Measurements from ENCODE around the gene RSRC1.
"Not testable (repeated sequence)": the region's sequence is repeated elsewhere in the genome, so short reads cannot be mapped to it uniquely, and the experiment has no call there.

RSRC1 gene

GRCh38 chr3:158101335-158102241, 8.3 kb upstream of the RSRC1 start:
- no peak for DNase-seq (ENCODE audit: low read depth)

DNA sequence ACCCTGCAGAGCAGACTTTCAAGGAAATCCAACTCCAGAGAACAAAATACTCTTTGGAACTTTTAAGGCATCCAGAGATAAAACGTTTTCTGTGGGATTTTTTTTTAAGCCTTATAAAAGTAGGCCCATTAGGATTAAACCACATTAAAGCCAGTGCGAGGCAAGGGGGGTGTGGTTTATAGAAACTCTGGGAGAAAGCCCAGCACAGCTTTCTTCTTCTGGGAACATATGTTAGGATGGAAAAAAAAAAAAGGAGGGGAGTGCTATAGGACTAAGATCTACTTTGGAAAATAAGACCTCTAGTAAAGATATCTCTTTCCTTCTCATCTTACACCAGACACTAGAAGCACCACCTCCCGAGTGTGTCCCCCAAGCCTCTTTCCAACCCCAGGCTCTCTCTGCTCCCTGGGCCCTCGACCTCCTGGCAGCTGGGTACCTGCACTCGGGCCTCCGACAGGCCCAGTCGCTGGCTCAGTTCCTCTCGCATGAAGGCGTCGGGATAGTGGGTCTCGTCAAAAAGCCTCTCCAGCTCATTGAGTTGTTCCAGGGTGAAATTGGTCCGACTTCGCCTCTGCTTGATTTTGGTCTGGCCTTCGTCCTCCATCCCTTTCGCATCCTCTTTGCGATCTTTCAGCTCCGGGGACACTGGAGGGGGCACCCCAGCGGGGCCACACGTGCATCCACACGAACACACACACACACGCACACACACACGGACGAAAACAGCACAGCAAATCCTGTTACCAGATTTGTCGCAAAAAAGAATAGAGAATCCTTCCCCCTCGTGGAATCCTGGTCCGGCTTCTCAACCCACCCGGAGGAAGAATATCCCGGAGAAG, 7.4 kb upstream of the RSRC1 start:
- DNase-seq (ENCODE audit: low read depth): no peak

DNA sequence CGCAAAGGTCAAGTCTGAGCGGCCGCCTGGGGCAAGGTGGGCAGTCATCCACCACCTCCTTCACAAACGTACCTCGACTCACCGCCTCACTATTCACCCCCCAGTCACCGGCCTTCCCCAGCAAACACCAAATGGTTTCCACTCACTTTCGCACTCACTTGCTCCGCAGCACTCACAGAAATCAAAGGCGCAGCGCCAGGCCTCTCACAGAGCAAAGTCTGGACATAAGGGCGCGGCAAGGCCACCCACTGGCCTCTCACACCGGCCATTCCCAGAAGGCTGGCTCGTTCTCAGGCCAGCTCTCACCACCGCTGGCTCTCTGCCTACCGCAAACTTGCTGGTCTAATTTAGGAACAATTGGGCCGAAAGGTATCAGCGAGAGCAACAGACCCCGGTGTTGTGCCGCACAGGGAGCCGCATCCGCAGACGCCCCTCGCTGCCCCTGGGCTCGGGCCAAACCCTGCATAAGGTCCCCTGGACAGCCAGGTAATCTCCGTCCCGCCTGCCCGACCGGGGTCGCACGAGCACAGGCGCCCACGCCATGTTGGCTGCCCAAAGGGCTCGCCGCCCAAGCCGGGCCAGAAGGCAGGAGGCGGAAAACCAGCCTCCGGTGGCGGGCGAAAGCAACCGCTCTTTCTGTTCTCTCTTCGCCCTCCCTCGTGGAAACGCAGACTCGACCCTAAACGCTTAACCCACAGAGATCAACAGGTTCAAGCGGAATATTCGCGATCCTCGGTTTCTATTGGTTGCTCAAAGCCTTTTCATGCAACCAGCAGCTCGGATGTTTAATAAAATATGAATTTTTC, 6.6 kb upstream of the RSRC1 start:
- no peak for DNase-seq (ENCODE audit: low read depth)

GRCh38 chr3:158103887-158104327, 6.0 kb upstream of the RSRC1 start:
- DNase-seq (ENCODE audit: low read depth): no peak

GRCh38 chr3:158104431-158104921, 5.4 kb upstream of the RSRC1 start:
- no peak for DNase-seq (ENCODE audit: low read depth)

DNA sequence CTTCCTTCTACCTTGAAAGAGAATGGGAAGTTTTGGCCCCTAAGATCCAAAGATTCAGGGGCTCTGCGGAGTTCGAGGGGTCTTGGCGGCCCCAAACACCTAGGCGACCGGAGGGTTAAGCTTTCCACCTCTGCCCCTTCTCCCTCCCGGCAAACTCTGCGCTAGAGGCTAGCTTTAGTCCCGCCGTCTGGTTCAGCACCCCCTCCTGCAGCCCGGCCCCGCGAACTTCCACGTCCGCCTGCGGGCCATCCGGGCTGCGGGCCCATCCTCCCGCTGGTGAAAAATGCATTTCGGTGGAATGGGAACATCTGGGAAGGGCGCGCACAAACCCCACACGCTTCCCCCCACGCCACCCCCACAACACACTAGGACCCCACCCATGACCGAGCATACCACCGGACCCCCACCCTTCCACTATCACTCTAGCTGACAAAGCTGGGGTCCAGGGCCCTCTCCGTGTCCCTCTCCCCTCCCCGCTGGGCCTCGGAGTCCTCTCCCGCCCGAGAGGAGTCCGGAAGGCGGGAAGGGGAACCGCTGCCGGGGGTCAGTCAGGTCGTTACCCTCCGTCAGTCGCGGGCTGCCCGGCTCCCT, 4.7 kb upstream of the RSRC1 start:
- peak; percentile 38 for DNase-seq (ENCODE audit: low read depth)

DNA sequence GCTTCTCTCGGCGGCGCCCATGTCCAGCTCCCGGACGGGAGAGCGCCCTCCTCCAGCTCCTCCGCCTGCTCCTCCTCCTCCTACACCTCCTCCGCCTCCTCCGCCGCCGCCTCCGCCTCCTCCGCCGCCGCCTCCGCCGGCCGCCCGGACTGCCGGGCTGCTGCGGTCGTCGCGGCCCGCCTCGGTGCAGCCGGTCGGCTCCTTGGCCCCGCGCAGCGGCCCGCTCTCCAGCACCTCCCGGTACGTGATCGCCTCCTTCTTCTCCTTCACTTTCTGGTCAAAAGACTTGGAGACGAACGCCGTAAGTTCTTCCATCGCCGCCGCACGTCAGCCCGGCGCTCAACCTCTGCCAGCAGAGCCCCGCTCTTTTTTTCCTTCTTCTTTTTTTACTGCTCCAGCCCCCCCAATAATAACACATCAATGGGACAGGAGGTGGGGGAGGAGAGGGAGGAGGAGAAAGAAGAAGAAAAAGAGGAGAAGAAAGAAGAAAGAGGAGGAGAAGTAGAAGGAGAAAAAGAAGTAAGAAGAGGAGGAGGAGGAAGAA, 4.1 kb upstream of the RSRC1 start:
- peak; percentile 45 for DNase-seq (ENCODE audit: low read depth)

- no peak for DNase-seq (ENCODE audit: low read depth)
Observed at GRCh38 chr3:158106766-158107471, 3.0 kb upstream of the RSRC1 start.

DNA sequence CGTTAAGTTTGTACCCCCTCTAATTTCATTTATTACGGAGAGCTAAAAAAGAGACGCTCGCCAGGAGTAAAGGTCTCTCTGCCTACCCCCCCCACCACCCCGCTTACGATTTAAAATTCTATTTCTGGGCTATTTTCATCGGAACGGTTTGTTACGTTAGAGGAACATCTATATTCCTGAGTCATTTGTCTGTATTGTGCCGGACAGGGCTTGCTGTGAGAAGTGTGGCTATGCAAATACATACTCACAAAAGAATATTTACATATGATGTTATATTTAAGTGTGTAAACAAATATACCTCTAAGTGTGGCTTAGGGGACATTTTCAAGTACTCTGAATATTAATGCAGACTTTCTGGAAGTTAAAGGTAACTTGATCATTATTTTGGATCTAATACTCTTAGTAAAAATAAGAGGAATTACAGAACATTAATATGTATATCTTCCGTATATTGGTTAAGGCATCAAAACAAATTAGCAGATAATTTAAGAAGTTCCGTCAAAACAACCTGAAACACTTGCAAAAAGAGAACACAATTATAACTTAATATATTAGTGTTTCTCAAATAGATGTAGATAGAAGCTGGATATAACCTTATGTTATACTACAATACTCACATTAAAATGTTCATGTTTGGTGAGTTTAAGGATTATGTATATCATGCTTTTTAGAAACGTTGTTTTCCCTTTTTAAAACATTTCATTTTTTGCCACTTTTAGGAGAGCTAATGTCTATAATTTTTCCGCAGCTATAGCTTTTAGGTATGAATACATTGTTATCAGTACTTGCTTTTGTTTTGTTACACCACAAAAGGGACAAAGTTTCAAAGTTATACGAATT, 2.1 kb upstream of the RSRC1 start:
- no peak for DNase-seq (ENCODE audit: low read depth)

DNA sequence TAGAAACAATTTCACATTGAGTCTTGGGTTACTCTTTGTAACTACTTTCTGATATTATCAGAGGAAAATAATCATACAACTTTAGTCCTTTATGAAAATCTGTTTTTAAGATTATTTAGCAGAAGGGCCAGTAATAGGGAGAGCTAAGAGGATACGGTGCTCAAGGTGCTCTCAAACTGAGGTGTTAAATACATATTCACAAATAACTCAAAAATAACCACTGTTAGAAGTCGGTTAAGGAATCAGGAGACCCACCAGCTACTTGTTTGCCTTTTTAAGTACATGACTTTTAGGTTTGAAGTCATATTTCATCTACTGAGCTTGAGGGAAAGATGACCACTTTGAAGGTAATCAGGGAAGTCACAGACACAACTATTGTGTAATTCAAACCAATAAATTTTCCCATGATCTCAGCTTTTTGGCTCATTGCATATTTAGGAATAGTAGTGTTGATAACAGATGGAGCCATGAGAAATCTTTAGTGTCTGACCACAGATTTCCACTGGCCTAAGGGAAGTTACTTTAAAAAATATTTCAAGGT, 1.4 kb upstream of the RSRC1 start:
- DNase-seq (ENCODE audit: low read depth): no peak

- DNase-seq (ENCODE audit: low read depth): no peak
Observed at GRCh38 chr3:158109295-158109803, 540 bp upstream of the RSRC1 start.

DNA sequence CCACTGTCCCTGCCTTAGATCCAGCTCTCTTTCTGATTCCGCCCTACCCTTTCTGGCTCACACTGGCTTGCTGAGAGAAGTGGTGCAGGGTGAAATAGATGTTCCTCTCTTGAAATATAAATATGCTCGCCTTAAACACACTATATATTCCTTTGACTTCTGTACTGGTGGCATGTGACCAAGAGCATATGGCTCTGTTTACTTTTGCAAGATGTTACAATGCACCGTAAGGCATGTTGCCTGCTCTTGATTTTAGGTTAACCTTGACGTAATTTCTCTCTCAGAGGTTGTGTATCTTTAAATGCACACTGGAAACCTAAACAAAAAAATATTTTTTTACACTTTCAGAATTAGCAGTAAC, 749 bp downstream of the RSRC1 start:
- DNase-seq (ENCODE audit: low read depth): no peak

- DNase-seq (ENCODE audit: low read depth): no peak
Observed at GRCh38 chr3:158111861-158112260, 2.0 kb downstream of the RSRC1 start.

- DNase-seq (ENCODE audit: low read depth): not testable (repeated sequence)
Observed at GRCh38 chr3:158113595-158113994, 3.7 kb downstream of the RSRC1 start.

DNA sequence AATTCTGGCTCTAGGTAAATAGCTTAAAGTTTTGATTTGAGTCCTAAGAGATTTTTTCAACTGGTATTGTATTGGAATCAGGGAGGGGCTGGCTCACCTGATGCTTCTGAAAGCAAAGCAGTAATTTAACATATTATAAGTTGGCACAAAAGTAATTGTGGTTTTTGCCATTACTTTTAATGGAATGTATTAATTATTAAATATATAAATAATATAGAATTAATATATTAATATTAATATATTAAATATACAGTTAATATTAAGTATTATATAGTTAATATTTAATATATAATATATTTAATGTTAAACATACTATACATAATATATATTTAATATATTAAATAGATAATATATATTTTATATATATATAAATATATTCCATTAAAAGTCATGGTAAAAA, 10.4 kb downstream of the RSRC1 start:
- no peak for DNase-seq (ENCODE audit: low read depth)

GRCh38 chr3:158121295-158121694, 11.4 kb downstream of the RSRC1 start:
- no peak for DNase-seq (ENCODE audit: low read depth)

DNA sequence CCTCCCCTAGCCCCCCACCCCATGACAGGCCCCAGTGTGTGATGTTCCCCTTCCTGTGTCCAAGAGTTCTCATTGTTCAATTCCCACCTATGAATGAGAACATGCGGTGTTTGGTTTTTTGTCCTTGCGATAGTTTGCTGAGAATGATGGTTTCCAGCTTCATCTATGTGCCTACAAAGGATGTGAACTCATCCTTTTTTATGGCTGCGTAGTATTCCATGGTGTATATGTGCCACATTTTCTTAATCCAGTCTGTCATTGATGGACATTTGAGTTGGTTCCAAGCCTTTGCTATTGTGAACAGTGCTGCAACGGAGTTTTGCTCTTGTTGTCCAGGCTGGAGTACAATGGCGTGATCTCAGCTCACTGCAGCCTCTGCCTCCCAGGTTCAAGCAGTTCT, 12.8 kb downstream of the RSRC1 start:
- DNase-seq (ENCODE audit: low read depth): not testable (repeated sequence)

DNA sequence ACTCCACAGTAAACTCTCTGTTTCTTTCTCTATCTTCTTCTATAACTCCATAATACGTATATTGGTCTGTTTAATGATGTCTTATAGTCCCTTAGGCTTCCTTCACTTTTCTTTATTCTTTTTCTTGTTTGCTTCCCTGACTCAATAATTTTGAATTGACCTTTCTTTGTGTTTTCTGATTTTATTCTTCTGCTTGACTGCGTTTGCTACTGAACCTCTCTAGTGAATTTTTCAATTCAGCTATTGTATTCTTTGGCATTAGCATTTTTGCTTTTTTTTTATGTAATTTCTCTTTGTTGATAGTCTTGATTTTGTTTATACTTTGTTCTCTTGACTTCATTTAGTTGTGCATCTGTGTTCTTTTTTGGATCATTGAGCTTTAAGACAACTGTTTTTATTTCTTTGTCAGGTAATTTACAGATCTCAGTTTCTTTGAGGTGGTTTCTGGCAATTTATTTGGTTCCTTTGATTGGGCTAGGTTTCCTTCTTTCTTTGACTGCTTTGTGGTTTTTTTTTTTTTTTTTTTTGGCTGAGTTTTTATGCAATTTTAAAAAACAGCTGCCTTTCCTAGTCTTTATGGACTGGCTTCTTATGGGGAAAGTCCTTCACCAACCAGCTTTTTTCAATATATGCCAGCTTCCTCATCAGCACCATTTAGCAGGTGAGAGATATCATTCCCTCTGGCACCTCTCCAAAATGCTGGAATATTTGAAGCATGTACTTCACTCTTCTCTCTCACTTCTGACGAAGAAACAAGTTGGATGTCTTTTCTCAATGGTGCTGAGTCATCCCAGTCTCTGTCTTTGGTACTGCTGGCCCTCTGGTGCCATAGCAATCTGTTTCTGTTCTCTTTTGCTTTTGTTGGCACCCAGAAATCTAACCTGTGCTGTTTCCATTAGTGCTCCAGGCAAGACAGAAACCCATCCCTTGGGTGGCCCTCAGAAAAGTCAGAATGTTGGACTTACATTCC, 17.6 kb downstream of the RSRC1 start:
- DNase-seq (ENCODE audit: low read depth): no peak

All from HS-27A (cell line).